ENCODE measurements around the gene SEMG1.
A peak's percentile ranks its signal among the peaks of the same experiment; 100 is the strongest.

Gene SEMG1

GRCh38 chr20:45206725-45207124 is at the start of gene SEMG1:
Gene SEMG1, plus strand, starts transcription at chr20:45207033. Its CDS starts 21 bp downstream, at chr20:45207054.
- no peak for DNase-seq

GRCh38 chr20:45157962-45158361 is 48.9 kb upstream of the SEMG1 start:
- DNase-seq = no peak

- no peak for DNase-seq
Measured at GRCh38 chr20:45163083-45163803, 43.6 kb upstream of the SEMG1 start.

GRCh38 chr20:45164906-45165305 is 41.9 kb upstream of the SEMG1 start:
- no peak for DNase-seq

GRCh38 chr20:45173522-45173921 is 33.3 kb upstream of the SEMG1 start:
- no peak for DNase-seq

GRCh38 chr20:45174434-45175364 is 32.1 kb upstream of the SEMG1 start, which contains the start of gene PI3:
Gene PI3, plus strand, starts transcription at chr20:45174902. Its CDS starts 21 bp downstream, at chr20:45174923.
- DNase-seq = no peak

- DNase-seq = no peak
Measured at GRCh38 chr20:45176526-45177267, 30.1 kb upstream of the SEMG1 start.

GRCh38 chr20:45179166-45179565 is 27.7 kb upstream of the SEMG1 start:
- no peak for DNase-seq

- DNase-seq = no peak
Measured at GRCh38 chr20:45181639-45182038, 25.2 kb upstream of the SEMG1 start.

GRCh38 chr20:45183084-45183483 is 23.7 kb upstream of the SEMG1 start:
- DNase-seq = no peak

- DNase-seq = no peak
Measured at GRCh38 chr20:45187693-45188092, 19.1 kb upstream of the SEMG1 start.

GRCh38 chr20:45189067-45189609 is 17.7 kb upstream of the SEMG1 start:
- no peak for DNase-seq

GRCh38 chr20:45189861-45190260 is 17.0 kb upstream of the SEMG1 start:
- DNase-seq = no peak

GRCh38 chr20:45191926-45192325 is 14.9 kb upstream of the SEMG1 start:
- no peak for DNase-seq

- no peak for DNase-seq
Measured at GRCh38 chr20:45193331-45193730, 13.5 kb upstream of the SEMG1 start.

- DNase-seq = no peak
Measured at GRCh38 chr20:45209924-45210323, 3.1 kb downstream of the SEMG1 start.

- peak in 1 of 3 experiments; percentile 33 for DNase-seq
Measured at GRCh38 chr20:45211569-45212474, 5.0 kb downstream of the SEMG1 start.

GRCh38 chr20:45212836-45213235 is 6.0 kb downstream of the SEMG1 start:
- DNase-seq = no peak

GRCh38 chr20:45218124-45218523 is 11.3 kb downstream of the SEMG1 start:
- no peak for DNase-seq

- DNase-seq = no peak
Measured at GRCh38 chr20:45218636-45219035, 11.8 kb downstream of the SEMG1 start.

GRCh38 chr20:45221076-45221475 is 14.2 kb downstream of the SEMG1 start, which contains the start of gene SEMG2:
Gene SEMG2, plus strand, starts transcription at chr20:45221373. Its CDS starts 17 bp downstream, at chr20:45221390.
- DNase-seq = no peak

- peak in 1 of 3 experiments; percentile 55 for DNase-seq
Measured at GRCh38 chr20:45223136-45223535, 16.3 kb downstream of the SEMG1 start.

Measured in NCI-H1417 (cell line).